ENCODE data around the gene MBD5. TPM values are rescaled to one million over a fixed set of nuclear protein-coding genes. Genes with fewer than 3 reads are reported as not detected.
A peak's percentile ranks its signal among the peaks of the same experiment; 100 is the strongest.

The MBD5 gene
- total RNA-seq, 4 donors from 2014 or later = 22.9 to 44.2 (median 40.2) TPM

GRCh38 chr2:148554459-148555247, 533.8 kb downstream of the MBD5 start:
- Histone ChIP-seq H3K27ac (no peak overlapping the region), H3K9me3 (no peaks in the 10 kb centered on the region), H3K27me3 (no peaks in the 10 kb centered on the region), H3K36me3 (no peaks in the 10 kb centered on the region), H3K4me1 (no peaks in the 10 kb centered on the region), H3K4me3 (no peak overlapping the region)
- DNase-seq = no peak
- no peak for TF ChIP-seq CTCF (IDR thresholded peaks at IDR 0.05)
- no peak for TF ChIP-seq POLR2A (IDR thresholded peaks at IDR 0.05)

DNA sequence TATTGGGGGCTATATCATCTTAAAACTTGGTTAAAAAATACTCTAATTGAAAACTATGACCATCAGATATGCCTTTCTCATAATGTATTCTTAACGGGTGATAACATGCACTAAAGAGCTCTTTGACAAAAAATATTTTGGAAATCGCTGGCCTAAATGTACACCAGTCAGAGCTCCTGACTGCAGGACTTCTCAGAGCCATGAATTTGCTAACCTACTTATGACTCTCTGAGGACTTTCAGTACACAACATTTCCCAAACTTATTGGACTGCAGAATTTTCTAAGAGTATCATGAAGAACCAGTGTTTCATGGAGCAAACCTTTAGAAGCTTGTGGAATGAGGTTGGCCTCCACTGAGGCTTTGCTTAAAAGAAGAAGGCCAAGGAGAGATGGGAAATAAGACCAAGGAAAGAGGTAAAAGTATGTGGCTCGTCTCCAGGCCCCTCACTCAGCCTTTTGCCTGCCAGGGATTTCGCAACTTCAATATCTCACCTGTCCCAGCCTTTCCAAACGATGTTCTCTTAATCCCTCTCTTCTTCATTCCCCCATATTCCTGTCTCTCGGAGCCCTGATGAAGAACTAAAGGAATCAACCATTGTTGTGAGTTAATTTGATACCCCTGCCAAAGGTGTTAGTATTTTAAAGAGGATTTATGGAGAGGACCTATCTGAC, 534.9 kb downstream of the MBD5 start:
- Histone ChIP-seq H3K27ac (no peak overlapping the region), H3K4me3 (no peak overlapping the region), H3K9me3 (no peaks in the 10 kb centered on the region), H3K36me3 (no peaks in the 10 kb centered on the region), H3K27me3 (no peaks in the 10 kb centered on the region), H3K4me1 (no peaks in the 10 kb centered on the region)
- DNase-seq = no peak
- no peak for TF ChIP-seq POLR2A (IDR thresholded peaks at IDR 0.05)
- no peak for TF ChIP-seq CTCF (IDR thresholded peaks at IDR 0.05)

GRCh38 chr2:148557844-148558436, 537.0 kb downstream of the MBD5 start:
- Histone ChIP-seq H3K27me3 (no peaks in the 10 kb centered on the region), H3K9me3 (no peaks in the 10 kb centered on the region), H3K4me3 (no peak overlapping the region), H3K27ac (no peak overlapping the region), H3K4me1 (no peaks in the 10 kb centered on the region), H3K36me3 (no peaks in the 10 kb centered on the region)
- TF ChIP-seq CTCF (IDR thresholded peaks at IDR 0.05) (peak in 1 of 6 experiments; percentile 4), POLR2A (IDR thresholded peaks at IDR 0.05) (no peak)
- DNase-seq = no peak

DNA sequence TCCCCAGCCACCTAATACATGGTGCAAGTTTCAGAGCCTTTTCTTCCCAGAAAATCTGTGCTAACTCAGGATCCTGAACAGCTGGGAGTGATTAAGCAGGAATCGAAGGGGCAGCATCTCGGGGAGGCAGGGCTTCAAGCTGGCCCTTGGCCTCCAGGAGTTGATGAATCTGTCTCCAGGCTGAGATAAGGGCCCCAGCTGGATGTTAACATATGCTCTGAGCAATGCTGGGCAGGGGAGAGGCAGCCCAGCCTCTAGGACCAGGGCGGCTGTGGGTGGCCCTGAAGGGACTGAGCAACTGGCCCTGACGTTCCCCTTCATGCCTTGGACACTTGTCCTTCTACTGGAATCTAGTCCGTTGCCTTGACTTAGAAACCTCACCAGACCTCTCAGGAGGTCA, 539.6 kb downstream of the MBD5 start:
- no peak overlapping the region for H3K4me3 ChIP-seq
- H3K27ac ChIP-seq = no peak overlapping the region
- no peaks in the 10 kb centered on the region for H3K27me3 ChIP-seq
- no peaks in the 10 kb centered on the region for H3K9me3 ChIP-seq
- H3K36me3 ChIP-seq = no peaks in the 10 kb centered on the region
- no peaks in the 10 kb centered on the region for H3K4me1 ChIP-seq
- TF ChIP-seq CTCF (IDR thresholded peaks at IDR 0.05) (no peak), POLR2A (IDR thresholded peaks at IDR 0.05) (no peak)
- no peak for DNase-seq

DNA sequence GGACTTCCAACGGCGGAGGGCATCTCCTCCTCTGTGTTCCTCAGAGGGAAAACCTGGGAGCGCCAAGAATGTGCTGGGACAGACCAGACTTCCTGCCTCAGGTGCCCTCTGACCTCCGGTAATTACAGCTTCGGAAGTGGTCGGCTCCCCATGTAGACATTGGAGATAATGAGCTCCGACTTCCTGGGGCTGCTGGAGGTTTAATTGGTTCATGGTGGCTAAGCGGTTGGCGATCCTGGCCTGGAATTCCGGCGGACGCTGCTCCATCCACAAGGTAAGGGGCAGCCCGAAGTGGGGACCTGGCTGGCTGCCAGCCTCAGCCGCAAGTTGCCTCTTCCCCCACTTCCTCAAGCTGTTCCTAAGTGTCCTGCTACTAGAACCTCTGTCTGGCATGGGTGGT, 540.5 kb downstream of the MBD5 start:
- Histone ChIP-seq H3K4me3 (no peak overlapping the region), H3K27me3 (no peaks in the 10 kb centered on the region), H3K27ac (no peak overlapping the region), H3K9me3 (no peaks in the 10 kb centered on the region), H3K4me1 (no peaks in the 10 kb centered on the region), H3K36me3 (no peaks in the 10 kb centered on the region)
- no peak for DNase-seq
- TF ChIP-seq POLR2A (IDR thresholded peaks at IDR 0.05) (no peak), CTCF (IDR thresholded peaks at IDR 0.05) (no peak)

Measured in Peyer's patch (tissue), 4 donors.